ENCODE results near the gene POLR2I.
A peak's percentile ranks its signal among the peaks of the same experiment; 100 is the strongest.

DNA sequence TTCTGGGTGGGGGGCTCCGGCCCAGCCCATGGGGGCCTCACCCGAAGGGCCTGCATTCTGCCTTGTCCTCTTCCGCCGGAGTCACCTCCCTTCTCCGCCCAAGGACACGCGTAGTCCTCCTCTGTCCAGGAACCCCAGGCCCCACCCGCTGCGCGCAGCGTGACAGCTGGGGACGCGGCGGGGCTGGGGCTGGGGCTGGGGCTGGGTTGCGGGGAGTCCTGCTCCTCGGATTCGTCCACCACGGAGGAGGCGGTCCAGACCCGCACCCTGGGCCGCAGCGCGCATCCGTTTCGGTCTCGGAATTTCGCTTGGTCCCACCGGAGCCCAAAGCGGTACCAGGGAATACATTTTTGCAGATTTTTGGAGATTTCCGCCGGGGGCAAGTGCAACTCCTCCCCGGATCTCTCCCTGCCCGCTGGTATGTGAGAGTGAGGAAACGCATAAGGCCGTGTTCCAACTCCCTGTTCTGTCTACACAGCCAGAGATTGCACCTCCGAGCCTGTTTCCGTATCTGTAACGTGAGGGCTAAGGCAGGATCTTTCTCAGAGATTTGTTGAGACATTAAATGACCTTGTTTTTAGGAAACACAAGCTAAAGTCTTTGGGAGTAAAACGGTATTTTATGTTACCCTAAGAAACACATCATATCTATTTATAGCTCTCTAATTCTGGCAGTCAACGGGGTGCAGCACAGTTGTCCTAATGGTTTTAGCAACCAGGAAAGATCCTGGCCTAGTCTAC is 37.8 kb upstream of the POLR2I start, which contains the start of gene COX7A1:
- TF ChIP-seq EP300 (IDR thresholded peaks at IDR 0.05) (no peak), CTCF (IDR thresholded peaks at IDR 0.05) (no peak), POLR2AphosphoS5 (IDR thresholded peaks at IDR 0.05) (peak; percentile 92 to 94), POLR2A (IDR thresholded peaks at IDR 0.05; ENCODE audit: low read depth) (peak; percentile 55)
